ENCODE data around the gene MICU1. TPM values are rescaled to one million over a fixed set of nuclear protein-coding genes. Genes with fewer than 3 reads are reported as not detected.

Gene MICU1
- total and polyA plus RNA-seq, 10 of the 15 experiments (the other 5 are each of a cell fraction or from before 2014, with no cell fraction given) = 18.2 to 36.4 (median 22.2) TPM

DNA sequence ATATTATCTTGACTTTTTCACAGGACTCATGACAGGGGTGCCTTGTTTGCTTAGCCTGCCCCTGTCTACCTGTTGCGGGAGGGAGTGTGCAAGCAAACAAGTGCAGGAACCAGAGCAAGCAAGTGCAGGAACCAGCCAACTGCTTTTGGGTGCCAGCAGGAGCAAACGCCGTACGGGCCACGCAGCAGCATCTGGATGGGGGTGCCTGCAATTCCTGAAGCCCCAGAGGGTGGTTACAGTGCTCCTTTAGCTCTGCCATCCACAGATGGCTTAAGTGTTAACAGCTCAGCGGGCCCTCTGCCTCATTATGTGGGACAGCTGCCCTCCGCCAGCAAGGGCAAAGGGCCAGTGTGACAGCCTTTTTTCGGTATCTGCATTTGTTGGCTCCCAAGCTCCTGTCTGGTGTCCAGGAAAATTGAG is 83.5 kb downstream of the MICU1 start:
- no peaks in the 10 kb centered on the region for H3K27me3 ChIP-seq (replicated peaks in 1 of 2; ENCODE audit: control insufficient read depth in 2 of 2, insufficient read depth in 2 of 2, low read length in 1 of 2)
- H3K27ac ChIP-seq (ENCODE audit: control insufficient read depth, insufficient read depth) = no peak overlapping the region
- H3K9ac ChIP-seq (ENCODE audit: control insufficient read depth, insufficient read depth, low read length) = no peak overlapping the region
- CTCF ChIA-PET = no interaction called here
- H3K4me1 ChIP-seq (ENCODE audit: control insufficient read depth, insufficient read depth, low read length) = no peaks in the 10 kb centered on the region
- SMC1A ChIA-PET (ENCODE audit: uncharacterized antibody, unreplicated experiment) = interaction anchor here (1.0 kb wide), 1 partner anchor 15 kb away, joined by 3 read pairs; no protein-coding TSS in a partner anchor
- H2AFZ ChIP-seq (ENCODE audit: control insufficient read depth, low read depth, low read length) = no peak overlapping the region
- H4K20me1 ChIP-seq (ENCODE audit: control insufficient read depth, insufficient read depth) = no peaks in the 10 kb centered on the region
- no peak for ATAC-seq
- H3K4me3 ChIP-seq = no peak overlapping the region
- BruUV-seq (replicated peaks) = no TSS peak
- H3K4me2 ChIP-seq (ENCODE audit: control insufficient read depth, insufficient read depth) = no peak overlapping the region
- 98% methylated on average over 8 of the region's 8 CpGs for WGBS (ENCODE audit: insufficient coverage, insufficient replicate concordance, low lambda C conversion rate, missing lambda C conversion rate)
- H3K79me2 ChIP-seq (ENCODE audit: control insufficient read depth, insufficient read depth, low read length) = no peaks in the 10 kb centered on the region
- in situ Hi-C loops (cut with MboI) = no loop called here
- H3K9me3 ChIP-seq (replicated peaks; ENCODE audit: control insufficient read depth, insufficient read depth, low read length) = peaks cover 7% of the 10 kb centered on the region
- intact Hi-C loops (cut with micrococcal nuclease; ENCODE audit: unreplicated experiment) = no loop called here
- TF ChIP-seq, protein P1, sequence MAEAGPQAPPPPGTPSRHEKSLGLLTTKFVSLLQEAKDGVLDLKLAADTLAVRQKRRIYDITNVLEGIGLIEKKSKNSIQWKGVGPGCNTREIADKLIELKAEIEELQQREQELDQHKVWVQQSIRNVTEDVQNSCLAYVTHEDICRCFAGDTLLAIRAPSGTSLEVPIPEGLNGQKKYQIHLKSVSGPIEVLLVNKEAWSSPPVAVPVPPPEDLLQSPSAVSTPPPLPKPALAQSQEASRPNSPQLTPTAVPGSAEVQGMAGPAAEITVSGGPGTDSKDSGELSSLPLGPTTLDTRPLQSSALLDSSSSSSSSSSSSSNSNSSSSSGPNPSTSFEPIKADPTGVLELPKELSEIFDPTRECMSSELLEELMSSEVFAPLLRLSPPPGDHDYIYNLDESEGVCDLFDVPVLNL (IDR thresholded peaks at IDR 0.05; ENCODE audit: low read depth, low read length) = no peak
- TF ChIP-seq BACH1 (IDR thresholded peaks at IDR 0.05; ENCODE audit: borderline replicate concordance) (no peak), FOXK2 (IDR thresholded peaks at IDR 0.05) (no peak), ESRRA (IDR thresholded peaks at IDR 0.05; ENCODE audit: low read length) (no peak), MYB (IDR thresholded peaks at IDR 0.05; ENCODE audit: borderline replicate concordance, low read depth, low read length) (no peak), RB1 (IDR thresholded peaks at IDR 0.05; ENCODE audit: borderline replicate concordance) (no peak), CREB1 (IDR thresholded peaks at IDR 0.05; ENCODE audit: low read depth) (no peak)
- TF ChIP-seq, protein P2, sequence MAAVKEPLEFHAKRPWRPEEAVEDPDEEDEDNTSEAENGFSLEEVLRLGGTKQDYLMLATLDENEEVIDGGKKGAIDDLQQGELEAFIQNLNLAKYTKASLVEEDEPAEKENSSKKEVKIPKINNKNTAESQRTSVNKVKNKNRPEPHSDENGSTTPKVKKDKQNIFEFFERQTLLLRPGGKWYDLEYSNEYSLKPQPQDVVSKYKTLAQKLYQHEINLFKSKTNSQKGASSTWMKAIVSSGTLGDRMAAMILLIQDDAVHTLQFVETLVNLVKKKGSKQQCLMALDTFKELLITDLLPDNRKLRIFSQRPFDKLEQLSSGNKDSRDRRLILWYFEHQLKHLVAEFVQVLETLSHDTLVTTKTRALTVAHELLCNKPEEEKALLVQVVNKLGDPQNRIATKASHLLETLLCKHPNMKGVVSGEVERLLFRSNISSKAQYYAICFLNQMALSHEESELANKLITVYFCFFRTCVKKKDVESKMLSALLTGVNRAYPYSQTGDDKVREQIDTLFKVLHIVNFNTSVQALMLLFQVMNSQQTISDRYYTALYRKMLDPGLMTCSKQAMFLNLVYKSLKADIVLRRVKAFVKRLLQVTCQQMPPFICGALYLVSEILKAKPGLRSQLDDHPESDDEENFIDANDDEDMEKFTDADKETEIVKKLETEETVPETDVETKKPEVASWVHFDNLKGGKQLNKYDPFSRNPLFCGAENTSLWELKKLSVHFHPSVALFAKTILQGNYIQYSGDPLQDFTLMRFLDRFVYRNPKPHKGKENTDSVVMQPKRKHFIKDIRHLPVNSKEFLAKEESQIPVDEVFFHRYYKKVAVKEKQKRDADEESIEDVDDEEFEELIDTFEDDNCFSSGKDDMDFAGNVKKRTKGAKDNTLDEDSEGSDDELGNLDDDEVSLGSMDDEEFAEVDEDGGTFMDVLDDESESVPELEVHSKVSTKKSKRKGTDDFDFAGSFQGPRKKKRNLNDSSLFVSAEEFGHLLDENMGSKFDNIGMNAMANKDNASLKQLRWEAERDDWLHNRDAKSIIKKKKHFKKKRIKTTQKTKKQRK (IDR thresholded peaks at IDR 0.05; ENCODE audit: low read depth, low read length) = no peak
- TF ChIP-seq, protein P3, sequence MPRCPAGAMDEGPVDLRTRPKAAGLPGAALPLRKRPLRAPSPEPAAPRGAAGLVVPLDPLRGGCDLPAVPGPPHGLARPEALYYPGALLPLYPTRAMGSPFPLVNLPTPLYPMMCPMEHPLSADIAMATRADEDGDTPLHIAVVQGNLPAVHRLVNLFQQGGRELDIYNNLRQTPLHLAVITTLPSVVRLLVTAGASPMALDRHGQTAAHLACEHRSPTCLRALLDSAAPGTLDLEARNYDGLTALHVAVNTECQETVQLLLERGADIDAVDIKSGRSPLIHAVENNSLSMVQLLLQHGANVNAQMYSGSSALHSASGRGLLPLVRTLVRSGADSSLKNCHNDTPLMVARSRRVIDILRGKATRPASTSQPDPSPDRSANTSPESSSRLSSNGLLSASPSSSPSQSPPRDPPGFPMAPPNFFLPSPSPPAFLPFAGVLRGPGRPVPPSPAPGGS (IDR thresholded peaks at IDR 0.05; ENCODE audit: borderline replicate concordance, insufficient read depth, low read depth, low read length, poor library complexity, severe bottlenecking) = no peak
- no peak for DNase-seq (ENCODE audit: low read depth, low spot score)
- RAD21 ChIA-PET (ENCODE audit: unreplicated experiment) = no interaction called here
- POLR2A ChIA-PET = interaction anchor here (0.9 kb wide), 1 partner anchor 10 kb away, joined by 3 read pairs; no protein-coding TSS in a partner anchor
- H3K36me3 ChIP-seq (ENCODE audit: control insufficient read depth in 2 of 2, insufficient read depth in 2 of 2, low read length in 1 of 2) = no peaks in the 10 kb centered on the region
- FAIRE-seq = no peak

Measured in GM12878 (cell line).